Esophagus squamous epithelium (tissue), 5 donors: ENCODE data around the gene SLC38A5. TPM values are rescaled to one million over a fixed set of nuclear protein-coding genes. Genes with fewer than 3 reads are reported as not detected.

Source experiments
- DNase-seq: peaks from one replicate; lab custom pipeline; 2025; lab: John Stamatoyannopoulos, UW
- H3K27ac ChIP-seq, 4 donors: fragments of 200-600 bp; sonication (generic); one replicate each; pipeline ENCODE4 v1.5.1; 2016 to 2019; ENCODE audit warnings: mild to moderate bottlenecking in 1 of 4
- H3K27me3 ChIP-seq, 4 donors: fragments of 200-600 bp; sonication (generic); 1 replicate in 3 of 4; 2 replicates in 1 of 4; pipeline versions ENCODE4 v1.5.1 to v1.6.0; 2017 to 2021; ENCODE audit warnings: antibody characterized with exemption in 1 of 4
- H3K36me3 ChIP-seq, 3 donors: fragments of 200-600 bp; sonication (generic); one replicate each; pipeline ENCODE4 v1.5.1; 2016 to 2019
- H3K4me1 ChIP-seq, 3 donors: fragments of 200-600 bp; sonication (generic); one replicate each; pipeline ENCODE4 v1.5.1; 2017 to 2019
- H3K4me3 ChIP-seq, 4 donors: fragments of 200-600 bp; sonication (generic); 1 replicate in 3 of 4; 2 replicates in 1 of 4; pipeline ENCODE4 v1.5.1; 2016 to 2019; ENCODE audit warnings: mild to moderate bottlenecking in 2 of 4, moderate library complexity in 1 of 4
- H3K9me3 ChIP-seq, 3 donors: fragments of 200-600 bp; sonication (generic); one replicate each; pipeline ENCODE4 v1.5.1; 2016 to 2019
- CTCF ChIP-seq, 6 experiments: fragments of 450-650 bp in 4 of 6; fragments of 200-600 bp in 2 of 6; sonication (generic) in 2 of 6; IDR thresholded peaks; one replicate each; pipeline ENCODE4 v1.5.1; 2016 to 2019; ENCODE audit warnings: antibody characterized with exemption in 6 of 6, mild to moderate bottlenecking in 4 of 6, moderate library complexity in 4 of 6
- POLR2A ChIP-seq, 4 donors: fragments of 450-650 bp; IDR thresholded peaks; one replicate each; pipeline ENCODE4 v1.6.1; 2017; ENCODE audit warnings: antibody characterized with exemption in 4 of 4, mild to moderate bottlenecking in 4 of 4, moderate library complexity in 3 of 4
- WGBS, 2 donors: methylation state at CpG; one replicate each; pipeline ENCODE4 v1.1.5; 2018; 5-methylcytosine and 5-hydroxymethylcytosine counted together
- intact Hi-C: fragments of 100-400 bp; cut with DNase I; formaldehyde crosslinking; loops from one replicate; pipeline ENCODE4 v1.15.0; 2022
- total RNA-seq, 4 donors: library from RNA; depleted of rRNA; stranded (reverse); fragments of >200 nt; gene quantifications; one replicate each; pipeline ENCODE4 v1.1.0, GENCODE V29; 2016
- donor health status: DM: yes; HTN: yes; CAD: no.

SLC38A5 gene
- total RNA-seq, 4 donors from 2014 or later = 9.6 to 25.4 (median 24.7) TPM

GRCh38 chrX:48514868-48515460 lies 44.9 kb upstream of the SLC38A5 start:
- no peak for TF ChIP-seq CTCF (IDR thresholded peaks at IDR 0.05)
- no peak for TF ChIP-seq POLR2A (IDR thresholded peaks at IDR 0.05)
- Histone ChIP-seq H3K4me3 (no peak overlapping the region), H3K27me3 (no peaks in the 10 kb centered on the region), H3K27ac (no peak overlapping the region), H3K4me1 (peaks cover 0 to 5% (median 0%) of the 10 kb centered on the region in 3 donors), H3K9me3 (no peaks in the 10 kb centered on the region), H3K36me3 (peaks cover 0 to 34% (median 0%) of the 10 kb centered on the region in 3 donors)
- intact Hi-C loops = no loop called here
- no peak for DNase-seq
- whole genome bisulfite sequencing, 2 donors = 86 to 100% methylated on average over 7 to 9 of the region's 9 CpGs

- H3K9me3 ChIP-seq = no peaks in the 10 kb centered on the region
- H3K4me3 ChIP-seq = no peak overlapping the region
- no peak for TF ChIP-seq POLR2A (IDR thresholded peaks at IDR 0.05)
- TF ChIP-seq CTCF (IDR thresholded peaks at IDR 0.05) = no peak
- intact Hi-C loops = no loop called here
- DNase-seq = no peak
- 56 to 59% methylated on average over 2 to 3 of the region's 16 CpGs for WGBS, 2 donors
- peaks cover 0 to 34% (median 0%) of the 10 kb centered on the region in 3 donors for H3K36me3 ChIP-seq
- no peaks in the 10 kb centered on the region for H3K27me3 ChIP-seq
- peak overlapping the region in 1 of 4 donors; percentile 45 for H3K27ac ChIP-seq
- peaks cover 0 to 12% (median 0%) of the 10 kb centered on the region in 3 donors for H3K4me1 ChIP-seq
Observed at GRCh38 chrX:48514126-48514806, 44.2 kb upstream of the SLC38A5 start.

GRCh38 chrX:48513670-48514069 lies 43.6 kb upstream of the SLC38A5 start:
- DNase-seq = no peak
- H3K27me3 ChIP-seq = no peaks in the 10 kb centered on the region
- no peak for TF ChIP-seq CTCF (IDR thresholded peaks at IDR 0.05)
- TF ChIP-seq POLR2A (IDR thresholded peaks at IDR 0.05) = no peak
- no peak overlapping the region for H3K27ac ChIP-seq
- no peak overlapping the region for H3K4me3 ChIP-seq
- 87 to 100% methylated on average over 1 to 4 of the region's 4 CpGs for whole genome bisulfite sequencing, 2 donors
- intact Hi-C loops = no loop called here
- peaks cover 0 to 15% (median 0%) of the 10 kb centered on the region in 3 donors for H3K4me1 ChIP-seq
- H3K36me3 ChIP-seq = peaks cover 0 to 34% (median 0%) of the 10 kb centered on the region in 3 donors
- no peaks in the 10 kb centered on the region for H3K9me3 ChIP-seq

GRCh38 chrX:48512371-48512935 lies 42.4 kb upstream of the SLC38A5 start:
- H3K4me1 ChIP-seq = peaks cover 0 to 21% (median 4%) of the 10 kb centered on the region in 3 donors
- 90 to 100% methylated on average over 4 to 9 of the region's 20 CpGs for WGBS, 2 donors
- H3K27me3 ChIP-seq = no peaks in the 10 kb centered on the region
- H3K4me3 ChIP-seq = no peak overlapping the region
- no peak for DNase-seq
- no peak for TF ChIP-seq POLR2A (IDR thresholded peaks at IDR 0.05)
- TF ChIP-seq CTCF (IDR thresholded peaks at IDR 0.05) = no peak
- H3K36me3 ChIP-seq = peaks cover 0 to 34% (median 0%) of the 10 kb centered on the region in 3 donors
- intact Hi-C loops = no loop called here
- H3K9me3 ChIP-seq = no peaks in the 10 kb centered on the region
- H3K27ac ChIP-seq = no peak overlapping the region

- H3K36me3 ChIP-seq = peaks cover 0 to 26% (median 0%) of the 10 kb centered on the region in 3 donors
- 65 to 79% methylated on average over 2 to 4 of the region's 4 CpGs for WGBS, 2 donors
- no peak overlapping the region for H3K4me3 ChIP-seq
- peaks cover 0 to 21% (median 4%) of the 10 kb centered on the region in 3 donors for H3K4me1 ChIP-seq
- intact Hi-C loops = no loop called here
- TF ChIP-seq POLR2A (IDR thresholded peaks at IDR 0.05) (no peak), CTCF (IDR thresholded peaks at IDR 0.05) (peak in 2 of 6 experiments; percentile 20 to 34)
- H3K27me3 ChIP-seq = no peaks in the 10 kb centered on the region
- DNase-seq = no peak
- H3K9me3 ChIP-seq = no peaks in the 10 kb centered on the region
- H3K27ac ChIP-seq = no peak overlapping the region
Observed at GRCh38 chrX:48511560-48511959, 41.5 kb upstream of the SLC38A5 start.
